NCI-H446 (cell line): ENCODE data around the gene PPT1.

ENCODE experiments used
- DNase-seq, 2 experiments: peaks; one replicate each; lab custom pipeline; 2025; lab: John Stamatoyannopoulos, UW

Gene PPT1

GRCh38 chr1:40092706-40093639, 4.1 kb downstream of the PPT1 start:
- no peak for DNase-seq

GRCh38 chr1:40092241-40092640, 4.8 kb downstream of the PPT1 start:
- no peak for DNase-seq

- no peak for DNase-seq
Observed at GRCh38 chr1:40090652-40091355, 6.2 kb downstream of the PPT1 start.

DNA sequence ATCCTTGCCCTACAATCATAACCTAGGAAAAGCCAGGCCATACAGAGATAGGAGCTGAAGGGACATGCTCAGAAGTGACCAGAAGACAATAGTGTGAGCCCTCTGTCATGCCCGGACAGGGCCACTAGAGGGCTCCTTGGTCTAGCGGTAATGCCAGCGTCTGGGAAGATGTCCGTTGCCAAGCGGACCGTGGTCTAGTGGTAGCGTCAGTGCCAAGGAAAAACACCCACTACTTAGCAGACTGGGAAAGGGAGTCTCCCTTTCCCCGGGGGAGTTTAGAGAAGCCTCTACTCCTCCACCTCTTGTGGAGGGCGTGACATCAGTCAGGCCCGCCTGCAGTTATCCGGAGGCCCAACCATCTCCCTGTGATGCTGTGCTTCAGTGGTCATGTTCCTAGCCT, 12.3 kb downstream of the PPT1 start:
- peak; percentile 4 to 70 for DNase-seq

DNA sequence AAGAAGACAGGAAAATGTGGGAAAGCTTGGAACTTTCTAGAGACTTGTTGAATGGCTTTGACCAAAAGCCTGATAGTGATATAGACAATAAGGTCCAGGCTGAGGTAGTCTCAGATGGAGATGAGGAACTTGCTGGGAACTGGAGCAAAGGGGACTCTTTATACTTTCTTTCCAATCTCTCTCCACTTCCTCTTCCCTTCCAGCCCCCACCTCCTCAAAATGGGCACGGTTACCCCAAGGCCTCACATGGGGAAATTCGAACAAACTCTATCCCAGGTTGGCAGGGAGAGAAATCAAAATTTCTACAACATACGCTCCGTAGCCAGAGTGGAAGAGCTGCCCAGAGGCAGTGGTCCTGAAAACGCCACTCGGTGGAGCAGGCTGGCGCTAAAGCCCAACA, 15.2 kb downstream of the PPT1 start:
- no peak for DNase-seq

DNA sequence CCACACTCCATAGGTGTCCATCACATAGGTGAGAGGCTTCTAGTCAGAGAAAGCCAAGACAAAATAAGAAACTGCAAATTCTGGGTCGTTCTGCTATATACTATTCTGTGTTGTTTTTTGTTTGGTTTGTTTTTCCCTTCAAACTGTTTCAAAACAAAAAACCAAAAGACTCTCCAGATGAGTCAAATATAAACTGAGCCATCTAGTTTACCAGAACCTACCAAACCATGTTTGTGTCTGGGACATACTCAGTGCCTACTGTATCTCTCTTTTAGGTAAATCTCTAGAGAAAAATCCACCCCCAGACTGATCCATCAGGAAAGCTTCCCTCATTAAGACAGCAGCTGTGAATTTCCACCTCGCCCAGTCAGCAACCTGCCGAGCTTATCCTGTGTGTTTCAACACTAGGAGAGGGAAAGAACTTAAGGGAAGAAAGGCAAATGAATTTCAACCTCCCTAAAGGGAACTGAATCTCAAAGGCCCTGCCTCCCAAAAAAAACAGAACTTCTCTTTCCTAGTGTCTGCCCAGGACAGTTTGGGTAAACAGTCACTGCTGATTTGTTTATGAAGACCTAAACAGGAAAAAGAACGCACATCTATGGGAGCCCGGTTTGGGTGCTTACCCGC, 17.2 kb downstream of the PPT1 start:
- DNase-seq: no peak

DNA sequence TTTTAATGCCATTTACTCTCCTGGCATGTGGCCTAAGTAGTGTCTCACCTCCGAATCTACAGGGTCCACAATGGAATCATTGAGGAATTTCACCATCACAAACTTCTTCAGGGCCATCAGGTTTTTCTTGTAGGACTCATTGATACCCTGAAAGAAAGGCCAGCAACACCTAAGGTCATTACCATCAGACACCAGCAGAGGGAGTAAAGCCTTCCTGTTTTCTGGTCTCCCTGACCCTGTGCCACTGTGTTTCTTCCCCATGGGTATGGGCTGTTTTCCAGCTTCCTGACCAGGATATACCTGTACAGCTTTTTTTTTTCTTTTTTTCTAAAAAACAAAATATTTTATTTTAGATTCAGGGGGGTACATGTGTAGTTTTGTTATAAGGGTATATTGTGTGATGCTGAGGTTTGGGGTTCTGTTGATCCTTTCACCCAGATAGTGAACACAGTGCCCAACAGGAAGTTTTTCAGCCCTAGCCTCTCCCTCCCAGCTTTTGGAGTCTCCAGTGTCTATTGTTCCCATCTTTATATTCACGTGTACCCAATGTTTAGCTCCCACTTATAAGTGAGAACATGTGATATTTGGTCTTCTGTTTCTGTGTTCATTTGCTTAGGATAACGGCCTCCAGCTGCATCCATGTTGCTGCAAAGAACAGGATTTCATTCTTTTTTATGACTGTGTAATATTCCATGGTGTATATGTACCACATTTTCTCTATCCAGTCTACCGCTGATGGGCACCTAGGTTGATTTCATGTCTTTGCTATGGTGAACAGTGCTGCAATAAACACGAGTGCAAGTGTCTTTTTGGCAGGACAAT, 18.3 kb downstream of the PPT1 start:
- DNase-seq: peak; percentile 33 to 60

DNA sequence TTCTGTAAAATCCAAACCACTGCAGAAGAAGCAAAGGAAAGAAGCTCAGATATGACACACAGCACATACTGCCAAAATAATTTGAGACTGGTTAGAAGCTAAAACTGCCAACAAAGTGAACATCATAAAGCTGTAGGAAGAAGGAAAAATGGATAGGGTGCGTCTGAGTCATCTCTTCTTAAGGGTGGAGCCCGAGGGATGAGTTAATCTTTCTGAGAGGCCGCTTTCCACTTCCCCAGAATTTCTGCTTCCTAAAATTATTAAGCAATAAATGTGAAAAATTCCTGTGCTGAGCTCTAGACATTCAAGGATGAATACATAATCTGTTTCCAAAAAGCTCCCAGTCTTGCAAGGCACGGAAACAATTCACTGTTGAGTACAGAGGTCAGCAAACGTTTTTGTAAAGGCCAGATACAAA, 20.1 kb downstream of the PPT1 start:
- DNase-seq: no peak

- DNase-seq: no peak
Observed at GRCh38 chr1:40075266-40075665, 21.8 kb downstream of the PPT1 start.

- no peak for DNase-seq
Observed at GRCh38 chr1:40073062-40073461, 24.0 kb downstream of the PPT1 start.

- DNase-seq: no peak
Observed at GRCh38 chr1:40072142-40072541, 24.9 kb downstream of the PPT1 start.

DNA sequence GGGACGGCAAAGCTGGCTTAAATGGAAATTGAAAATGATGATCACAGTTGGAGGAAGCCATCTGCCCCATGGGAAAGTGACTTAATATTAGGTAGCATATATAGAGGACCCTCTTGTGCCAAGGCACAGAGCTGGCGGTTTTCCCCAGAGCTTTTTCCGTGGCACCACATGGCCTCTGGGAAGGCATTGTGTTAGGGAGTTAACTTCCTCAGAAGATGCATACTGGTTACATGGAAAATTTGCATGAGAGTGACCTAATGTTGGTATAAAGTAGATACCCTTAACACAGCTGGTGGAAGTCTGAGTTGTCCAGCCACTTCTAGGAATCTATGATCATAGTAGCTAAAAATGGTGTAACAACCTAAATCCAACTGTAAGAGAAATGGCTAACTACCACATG, 29.2 kb downstream of the PPT1 start:
- no peak for DNase-seq

DNA sequence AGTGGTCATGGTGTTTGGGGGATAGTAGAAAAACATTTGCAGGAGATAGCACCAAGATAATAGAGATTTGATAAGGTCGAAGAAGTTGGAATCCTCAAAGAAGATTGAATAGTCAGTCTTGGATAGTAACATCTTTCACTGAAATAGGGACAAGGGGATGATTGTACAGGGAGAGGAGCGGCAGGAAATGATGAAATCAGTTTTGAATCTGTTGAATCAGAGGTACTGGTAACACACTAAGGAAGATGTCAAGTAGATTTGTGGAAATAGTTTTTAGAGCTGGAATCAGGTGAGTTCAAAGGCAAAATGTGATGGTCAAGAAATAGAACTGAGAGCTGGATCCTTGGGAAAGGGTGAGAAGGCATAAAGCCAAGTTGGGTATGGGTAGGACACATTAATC, 30.0 kb downstream of the PPT1 start:
- no peak for DNase-seq

DNA sequence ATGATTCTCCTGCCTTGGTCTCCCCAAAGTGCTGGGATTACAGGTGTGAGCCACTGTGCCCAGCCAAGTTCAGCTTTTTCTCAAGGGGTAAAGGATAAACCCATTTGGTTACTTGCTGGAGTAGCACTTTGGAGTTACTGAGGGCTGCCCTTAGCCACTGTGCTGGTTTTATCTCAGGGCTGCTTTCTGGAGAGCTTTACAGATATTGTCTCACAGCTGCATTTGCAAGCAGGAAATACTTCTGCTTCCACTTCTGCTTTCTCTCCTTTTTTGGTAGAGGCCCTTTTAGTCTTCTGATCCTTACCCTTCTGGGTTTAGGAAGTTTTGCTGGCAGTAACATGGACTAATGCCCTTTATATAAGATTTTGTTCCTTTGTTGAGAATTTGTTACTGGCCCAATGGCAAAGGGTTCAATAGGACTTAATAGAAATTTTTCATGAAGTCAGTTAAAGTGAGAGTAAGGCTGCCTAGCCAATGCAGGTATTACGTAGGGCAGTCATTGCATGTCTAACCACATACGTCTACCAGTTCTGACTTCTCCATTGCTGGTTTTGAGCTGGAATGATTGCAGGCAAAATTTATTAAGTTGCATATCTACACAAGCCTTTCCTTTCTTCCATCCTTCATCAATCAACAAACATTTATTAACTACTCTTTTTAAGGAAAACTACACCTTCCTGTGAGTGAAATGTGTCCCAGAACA, 32.1 kb downstream of the PPT1 start:
- DNase-seq: no peak

DNA sequence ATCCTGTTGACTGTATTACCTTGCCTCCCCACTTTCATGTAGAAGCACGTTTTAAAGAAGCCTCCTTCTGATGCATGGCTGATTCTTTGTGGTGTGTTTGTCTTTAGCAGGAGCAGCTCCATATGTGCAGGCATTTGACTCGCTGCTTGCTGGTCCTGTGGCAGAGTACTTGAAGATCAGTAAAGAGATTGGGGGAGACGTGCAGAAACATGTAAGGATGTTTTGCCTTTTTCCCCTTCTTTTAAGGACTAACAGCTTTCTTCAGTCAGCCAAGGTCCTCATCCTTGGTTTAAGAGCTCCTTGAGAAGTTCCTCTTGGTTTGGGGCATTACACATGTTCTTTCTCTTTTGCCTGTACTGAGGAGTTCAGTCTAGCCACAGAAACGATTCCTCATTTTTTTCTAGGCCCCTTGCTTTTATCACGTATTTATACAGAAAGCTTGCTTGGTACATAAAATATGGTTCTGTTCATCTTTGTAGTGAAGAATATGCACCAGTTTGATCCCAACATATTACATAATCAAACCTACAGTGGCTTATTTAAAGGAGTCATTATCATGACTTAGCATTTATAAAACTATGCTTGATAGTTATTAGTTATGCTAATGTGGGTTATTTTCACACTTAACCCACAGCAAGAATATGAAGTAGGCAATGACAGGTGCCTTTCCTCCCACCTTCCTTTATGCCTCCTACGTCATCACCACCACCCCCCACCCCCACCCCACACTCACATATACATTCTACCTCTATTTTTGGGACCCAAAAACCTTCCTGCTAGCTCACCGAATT, 36.9 kb downstream of the PPT1 start:
- no peak for DNase-seq

GRCh38 chr1:40059338-40059959, 37.6 kb downstream of the PPT1 start:
- no peak for DNase-seq

- DNase-seq: no peak
Observed at GRCh38 chr1:40058453-40059337, 38.4 kb downstream of the PPT1 start.

DNA sequence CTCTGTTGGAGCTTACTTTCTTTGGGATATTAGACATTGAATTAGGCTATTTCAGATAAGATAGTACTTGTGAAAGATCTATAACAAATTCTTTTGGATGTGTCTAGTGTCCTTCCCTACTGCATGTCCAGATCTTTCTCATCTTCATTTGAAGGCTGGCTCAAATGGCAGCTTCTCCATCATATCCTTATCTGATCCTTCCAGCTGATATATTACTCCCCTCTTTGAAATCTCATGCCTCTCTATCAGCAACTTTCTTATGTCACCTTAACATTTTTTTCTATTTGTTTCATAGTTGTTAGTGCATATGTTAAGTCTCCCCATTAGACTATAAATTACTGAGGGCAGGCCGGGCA, 39.0 kb downstream of the PPT1 start:
- no peak for DNase-seq
